A549 (cell line): Measurements from ENCODE around the gene HCFC2. TPM values are rescaled to one million over a fixed set of nuclear protein-coding genes. Genes with fewer than 3 reads are reported as not detected.
A peak's percentile ranks its signal among the peaks of the same experiment; 100 is the strongest.

Source experiments
- ATAC-seq, 2 experiments: fragments of 200-7000 bp in 1 of 2; fragments of >200 bp in 1 of 2; cut with Nextera tagmentation in 1 of 2; cut with Tn5 transposase in 1 of 2; 3 replicates each; pipeline versions ENCODE4 v1.8.0 to v1.9.1; 2018 to 2020; ENCODE audit warnings: mild to moderate bottlenecking in 1 of 2, moderate library complexity in 1 of 2
- CTCF ChIA-PET: fragments of 300-600 bp; sonication (Branson Sonifier 250); formaldehyde crosslinking; extraction: SDS; loops from one replicate; lab custom pipeline; 2021; ENCODE audit warnings: antibody characterized with exemption, inconsistent platforms; lab: Yijun Ruan, JAX
- POLR2A ChIA-PET: fragments of 350-600 bp; formaldehyde crosslinking; extraction: SDS; loops from one replicate; lab custom pipeline; 2021; ENCODE audit warnings: antibody characterized with exemption, inconsistent platforms; lab: Yijun Ruan, JAX
- DNase-seq, 2 experiments: peaks; one replicate each; pipeline versions ENCODE4 v3.0.0 to v3.0.0-alpha.2; 2011 to 2016; ENCODE audit warnings: low read depth in 1 of 2, low spot score in 1 of 2
- FAIRE-seq: peaks from 2 replicates; lab custom pipeline; 2011; peaks lifted over from hg19 to GRCh38; lab: Jason Lieb, UNC
- H3K27ac ChIP-seq, 2 experiments: fragments of >200 bp; sonication (Bioruptor Twin); formaldehyde crosslinking; 3 replicates each; pipeline ENCODE4 v1.5.1; 2016 to 2017
- H3K4me1 ChIP-seq: fragments of >200 bp; sonication (Bioruptor Twin); formaldehyde crosslinking; 3 replicates; pipeline ENCODE4 v1.6.1; 2016
- H3K4me2 ChIP-seq: fragments of >200 bp; sonication (Bioruptor Twin); formaldehyde crosslinking; 3 replicates; pipeline ENCODE4 v1.6.1; 2016
- H3K4me3 ChIP-seq: fragments of >200 bp; sonication (Bioruptor Twin); formaldehyde crosslinking; 3 replicates; pipeline ENCODE4 v1.5.1; 2016
- H3K9me3 ChIP-seq: fragments of >200 bp; sonication (Bioruptor Twin); formaldehyde crosslinking; 3 replicates; pipeline ENCODE4 v1.6.1; 2016
- CBX2 ChIP-seq: fragments of 200-600 bp; sonication (generic); IDR thresholded peaks from 2 replicates; pipeline ENCODE4 v1.6.1; 2016; ENCODE audit warnings: low read depth, mild to moderate bottlenecking, borderline replicate concordance
- CBX8 ChIP-seq: fragments of 200-600 bp; sonication (generic); IDR thresholded peaks from 2 replicates; pipeline ENCODE4 v1.6.1; 2016
- CEBPB ChIP-seq, 2 experiments: fragments of >200 bp in 1 of 2; sonication (Bioruptor Twin) in 1 of 2; formaldehyde crosslinking in 1 of 2; IDR thresholded peaks; 2 replicates each; pipeline ENCODE4 v1.6.1; 2012 to 2016
- E2F6 ChIP-seq: IDR thresholded peaks from 2 replicates; pipeline ENCODE4 v1.6.1; 2012; ENCODE audit warnings: low read depth, borderline replicate concordance
- EHMT2 ChIP-seq: fragments of 200-600 bp; sonication (generic); IDR thresholded peaks from 2 replicates; pipeline ENCODE4 v1.6.1; 2016; ENCODE audit warnings: antibody characterized with exemption, low read depth, mild to moderate bottlenecking, moderate library complexity
- ELK1 ChIP-seq: fragments of 150-350 bp; IDR thresholded peaks from 2 replicates; pipeline ENCODE4 v1.6.1; 2014; ENCODE audit warnings: low read depth, mild to moderate bottlenecking, low read length
- ESRRA ChIP-seq: fragments of 150-350 bp; IDR thresholded peaks from 2 replicates; pipeline ENCODE4 v1.6.1; 2014; ENCODE audit warnings: mild to moderate bottlenecking, low read length, borderline replicate concordance
- HEYL ChIP-seq: fragments of 250-450 bp; sonication (Bioruptor Pico); IDR thresholded peaks from 2 replicates; pipeline ENCODE4 v1.8.0; 2021; ENCODE audit warnings: mild to moderate bottlenecking, moderate library complexity
- HMGXB4 ChIP-seq: fragments of 250-450 bp; sonication (Bioruptor Pico); IDR thresholded peaks from 2 replicates; pipeline ENCODE4 v1.5.0; 2021; ENCODE audit warnings: mild to moderate bottlenecking, moderate library complexity, borderline replicate concordance
- HOXB13 ChIP-seq: fragments of 250-450 bp; sonication (Bioruptor Pico); IDR thresholded peaks from 2 replicates; pipeline ENCODE4 v1.5.0; 2020; ENCODE audit warnings: low read depth, mild to moderate bottlenecking, moderate library complexity
- KDM1A ChIP-seq: fragments of 200-600 bp; sonication (generic); IDR thresholded peaks from 2 replicates; pipeline ENCODE4 v1.6.1; 2016; ENCODE audit warnings: low read depth, mild to moderate bottlenecking
- NR3C1 ChIP-seq: fragments of >200 bp; sonication (Bioruptor Twin); formaldehyde crosslinking; IDR thresholded peaks from 3 replicates; pipeline ENCODE4 v1.6.1; 2017
- PHF8 ChIP-seq: fragments of 200-600 bp; sonication (generic); IDR thresholded peaks from 2 replicates; pipeline ENCODE4 v1.6.1; 2016; ENCODE audit warnings: low read depth, mild to moderate bottlenecking, antibody characterized with exemption, moderate library complexity, borderline replicate concordance
- POLR2A ChIP-seq: IDR thresholded peaks from 2 replicates; pipeline ENCODE4 v1.6.1; 2012; ENCODE audit warnings: mild to moderate bottlenecking, low read length
- RCOR1 ChIP-seq: fragments of 150-350 bp; IDR thresholded peaks from 2 replicates; pipeline ENCODE4 v1.6.1; 2014; ENCODE audit warnings: antibody characterized with exemption, low read length, low read depth
- RNF2 ChIP-seq: fragments of 200-600 bp; sonication (generic); IDR thresholded peaks from 2 replicates; pipeline ENCODE4 v1.6.1; 2016; ENCODE audit warnings: low read depth, mild to moderate bottlenecking, antibody characterized with exemption, moderate library complexity, borderline replicate concordance
- SREBF2 ChIP-seq: fragments of 450-650 bp; IDR thresholded peaks from 2 replicates; pipeline ENCODE4 v1.6.1; 2014; ENCODE audit warnings: mild to moderate bottlenecking, moderate library complexity
- TFCP2L1 ChIP-seq: fragments of 250-450 bp; sonication (Bioruptor Pico); IDR thresholded peaks from 2 replicates; pipeline ENCODE4 v1.5.0; 2021; ENCODE audit warnings: mild to moderate bottlenecking
- ZC3H11A ChIP-seq: fragments of 450-650 bp; IDR thresholded peaks from 2 replicates; pipeline ENCODE4 v1.6.1; 2014; ENCODE audit warnings: antibody characterized with exemption, mild to moderate bottlenecking
- WGBS: methylation state at CpG from one replicate; pipeline ENCODE4 v1.1.6; 2017; ENCODE audit errors: missing lambda C conversion rate; 5-methylcytosine and 5-hydroxymethylcytosine counted together
- polyA plus RNA-seq, 4 experiments: library from polyadenylated mRNA; depleted of rRNA in 3 of 4; stranded (reverse); fragments of >200 nt; fragmentation: RNase III in 1 of 4; extraction: RNeasy Plus Mini Kit Qiagen cat#74134 plus additional on column Dnase treatment in 1 of 4; gene quantifications; 2 replicates in 3 of 4; 3 replicates in 1 of 4; pipeline ENCODE4 v1.2.3, GENCODE V29; 2011 to 2017
- TF ChIP-seq, protein P1 (sequence below): IDR thresholded peaks from 2 replicates; pipeline ENCODE4 v1.6.1; 2012
- TF ChIP-seq, protein P2 (sequence below): fragments of >200 bp; sonication (Bioruptor Twin); formaldehyde crosslinking; IDR thresholded peaks from 3 replicates; pipeline ENCODE4 v1.5.1; 2016
- TF ChIP-seq, protein P3 (sequence below): fragments of >200 bp; sonication (Bioruptor Twin); formaldehyde crosslinking; IDR thresholded peaks from 3 replicates; pipeline ENCODE4 v1.6.1; 2016

The HCFC2 gene
- polyA plus RNA-seq, 2 of the 4 experiments (the other 2 are of a cell fraction), result 5.0 to 10.0 TPM

GRCh38 chr12:104131609-104132008, 67.3 kb downstream of the HCFC2 start:
- Histone ChIP-seq H3K4me1 (peaks cover 68% of the 10 kb centered on the region), H3K27ac (no peak overlapping the region)
- TF ChIP-seq HEYL (CRISPR knock-in tag) (no peak), CBX8 (no peak), POLR2A (no peak)
- TF ChIP-seq, all 56 proteins: peak for 0
- DNase-seq (no peak), FAIRE-seq (no peak), ATAC-seq (peak in 1 of 2 experiments; percentile 15; a peak in 2 of 6 replicates)
- 81% methylated on average over 4 of the region's 4 CpGs for WGBS
- CTCF ChIA-PET, result interaction anchor here (0.8 to 1.6 kb wide), 2 partner anchors 10 to 254 kb away, joined by 3 read pairs; no protein-coding TSS in a partner anchor
- Histone ChIP-seq H3K9me3 (no peaks in the 10 kb centered on the region), H3K4me2 (peak overlapping the region; percentile 59), H3K4me3 (no peak overlapping the region)
- POLR2A ChIA-PET, result no interaction called here

- Histone ChIP-seq H3K9me3 (no peaks in the 10 kb centered on the region), H3K4me1 (peaks cover 70% of the 10 kb centered on the region), H3K4me2 (no peak overlapping the region; the same call in 2 of the 3 replicates), H3K27ac (0 out of 6 replicates have a peak overlapping the region, but pooled peaks of 1 of the 2 experiments have one; percentile 19), H3K4me3 (no peak overlapping the region)
- no peak for DNase-seq
- ChIA-PET POLR2A (no interaction called here), CTCF (interaction anchor here (1.6 kb wide), 1 partner anchor 255 kb away, joined by 3 read pairs; no protein-coding TSS in a partner anchor)
- peak in 1 of 2 experiments; percentile 47; a peak in 3 of 6 replicates for ATAC-seq
- FAIRE-seq, result no peak
- WGBS, result 81% methylated on average over 7 of the region's 7 CpGs
- TF ChIP-seq CBX2, result no peak
- TF ChIP-seq SREBF2, result no peak
- TF ChIP-seq ELK1, result no peak
- TF ChIP-seq, all 56 proteins: peak for 0
Observed at GRCh38 chr12:104132351-104132956, 68.1 kb downstream of the HCFC2 start.

GRCh38 chr12:104133321-104133720, 69.0 kb downstream of the HCFC2 start:
- CTCF ChIA-PET, result interaction anchor here (0.5 to 1.3 kb wide), 3 partner anchors 24 to 840 kb away, joined by 3 read pairs; no protein-coding TSS in a partner anchor

More at GRCh38 chr12:104133321-104133720, 69.0 kb downstream of the HCFC2 start:
- Histone ChIP-seq H3K4me2 (peak overlapping the region; percentile 91; the same call in 2 of the 3 replicates), H3K9me3 (no peaks in the 10 kb centered on the region), H3K4me1 (peaks cover 70% of the 10 kb centered on the region), H3K4me3 (no peak overlapping the region), H3K27ac (no peak overlapping the region)
- TF ChIP-seq EHMT2 (no peak), ESRRA (no peak), HOXB13 (CRISPR knock-in tag) (no peak), RNF2 (no peak), CBX2 (no peak), HMGXB4 (CRISPR knock-in tag) (no peak), NR3C1 (no peak), KDM1A (no peak), CEBPB (IDR thresholded peaks at IDR 0.05) (no peak), E2F6 (no peak), PHF8 (no peak), RCOR1 (no peak), ZC3H11A (no peak), CBX8 (no peak), TFCP2L1 (CRISPR knock-in tag) (no peak), HEYL (CRISPR knock-in tag) (no peak)
- TF ChIP-seq, protein P1, sequence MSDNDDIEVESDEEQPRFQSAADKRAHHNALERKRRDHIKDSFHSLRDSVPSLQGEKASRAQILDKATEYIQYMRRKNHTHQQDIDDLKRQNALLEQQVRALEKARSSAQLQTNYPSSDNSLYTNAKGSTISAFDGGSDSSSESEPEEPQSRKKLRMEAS, result no peak
- TF ChIP-seq, protein P2, sequence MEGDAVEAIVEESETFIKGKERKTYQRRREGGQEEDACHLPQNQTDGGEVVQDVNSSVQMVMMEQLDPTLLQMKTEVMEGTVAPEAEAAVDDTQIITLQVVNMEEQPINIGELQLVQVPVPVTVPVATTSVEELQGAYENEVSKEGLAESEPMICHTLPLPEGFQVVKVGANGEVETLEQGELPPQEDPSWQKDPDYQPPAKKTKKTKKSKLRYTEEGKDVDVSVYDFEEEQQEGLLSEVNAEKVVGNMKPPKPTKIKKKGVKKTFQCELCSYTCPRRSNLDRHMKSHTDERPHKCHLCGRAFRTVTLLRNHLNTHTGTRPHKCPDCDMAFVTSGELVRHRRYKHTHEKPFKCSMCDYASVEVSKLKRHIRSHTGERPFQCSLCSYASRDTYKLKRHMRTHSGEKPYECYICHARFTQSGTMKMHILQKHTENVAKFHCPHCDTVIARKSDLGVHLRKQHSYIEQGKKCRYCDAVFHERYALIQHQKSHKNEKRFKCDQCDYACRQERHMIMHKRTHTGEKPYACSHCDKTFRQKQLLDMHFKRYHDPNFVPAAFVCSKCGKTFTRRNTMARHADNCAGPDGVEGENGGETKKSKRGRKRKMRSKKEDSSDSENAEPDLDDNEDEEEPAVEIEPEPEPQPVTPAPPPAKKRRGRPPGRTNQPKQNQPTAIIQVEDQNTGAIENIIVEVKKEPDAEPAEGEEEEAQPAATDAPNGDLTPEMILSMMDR, result no peak
- TF ChIP-seq, protein P3, sequence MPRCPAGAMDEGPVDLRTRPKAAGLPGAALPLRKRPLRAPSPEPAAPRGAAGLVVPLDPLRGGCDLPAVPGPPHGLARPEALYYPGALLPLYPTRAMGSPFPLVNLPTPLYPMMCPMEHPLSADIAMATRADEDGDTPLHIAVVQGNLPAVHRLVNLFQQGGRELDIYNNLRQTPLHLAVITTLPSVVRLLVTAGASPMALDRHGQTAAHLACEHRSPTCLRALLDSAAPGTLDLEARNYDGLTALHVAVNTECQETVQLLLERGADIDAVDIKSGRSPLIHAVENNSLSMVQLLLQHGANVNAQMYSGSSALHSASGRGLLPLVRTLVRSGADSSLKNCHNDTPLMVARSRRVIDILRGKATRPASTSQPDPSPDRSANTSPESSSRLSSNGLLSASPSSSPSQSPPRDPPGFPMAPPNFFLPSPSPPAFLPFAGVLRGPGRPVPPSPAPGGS, result no peak
- WGBS, result 91% methylated on average over 5 of the region's 5 CpGs
- DNase-seq, result no peak
- FAIRE-seq, result no peak
- ATAC-seq, result no peak
- POLR2A ChIA-PET, result no interaction called here
